Measurements from ENCODE around the gene SLC1A4. TPM values are rescaled to one million over a fixed set of nuclear protein-coding genes. Genes with fewer than 3 reads are reported as not detected.
A peak's percentile ranks its signal among the peaks of the same experiment; 100 is the strongest.

Gene SLC1A4
- total and polyA plus RNA-seq, 4 donors = 6.3 to 27.4 (median 8.1) TPM

DNA sequence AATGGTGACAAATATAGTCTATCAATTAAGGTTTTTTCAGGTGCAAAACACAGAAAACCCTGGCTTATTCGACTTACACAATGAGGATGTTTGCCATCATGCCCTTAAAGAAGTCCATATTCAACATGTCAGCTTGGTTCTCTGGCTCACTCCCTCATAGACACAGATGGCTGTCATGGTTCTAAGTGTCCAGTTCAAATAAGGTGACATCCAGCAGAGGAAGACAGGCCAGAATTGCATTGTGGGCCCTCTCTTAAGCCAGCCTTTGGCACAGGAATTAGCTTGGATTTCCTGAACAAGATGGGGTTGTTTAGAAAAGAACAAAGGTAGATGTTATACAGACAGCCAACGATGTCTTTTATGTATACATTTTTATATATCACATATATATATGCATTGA, 18.7 kb upstream of the SLC1A4 start:
- Histone ChIP-seq H3K27ac (ENCODE audit: low read depth in 1 of 2, low read length in 1 of 2) (no peak overlapping the region), H3K4me1 (ENCODE audit: control insufficient read depth in 5 of 5, insufficient read depth in 5 of 5, low read length in 5 of 5) (peaks cover 0 to 4% (median 3%) of the 10 kb centered on the region in 5 donors), H3K27me3 (ENCODE audit: control insufficient read depth in 3 of 3, insufficient read depth in 3 of 3, low read length in 2 of 3) (no peaks in the 10 kb centered on the region), H3K9me3 (ENCODE audit: control insufficient read depth in 4 of 4, insufficient read depth in 3 of 4, low read length in 3 of 4) (peaks cover 0 to 2% (median 0%) of the 10 kb centered on the region in 4 donors), H3K9ac (ENCODE audit: insufficient read depth in 1 of 2, low read length in 2 of 2) (no peak overlapping the region), H3K36me3 (ENCODE audit: control insufficient read depth in 4 of 4, insufficient read depth in 4 of 4, low read length in 4 of 4) (no peaks in the 10 kb centered on the region), H3K4me3 (no peak overlapping the region)
- ATAC-seq (ENCODE audit: insufficient read depth, low FRiP score) (no peak), DNase-seq (no peak)
- TF ChIP-seq, protein P1, sequence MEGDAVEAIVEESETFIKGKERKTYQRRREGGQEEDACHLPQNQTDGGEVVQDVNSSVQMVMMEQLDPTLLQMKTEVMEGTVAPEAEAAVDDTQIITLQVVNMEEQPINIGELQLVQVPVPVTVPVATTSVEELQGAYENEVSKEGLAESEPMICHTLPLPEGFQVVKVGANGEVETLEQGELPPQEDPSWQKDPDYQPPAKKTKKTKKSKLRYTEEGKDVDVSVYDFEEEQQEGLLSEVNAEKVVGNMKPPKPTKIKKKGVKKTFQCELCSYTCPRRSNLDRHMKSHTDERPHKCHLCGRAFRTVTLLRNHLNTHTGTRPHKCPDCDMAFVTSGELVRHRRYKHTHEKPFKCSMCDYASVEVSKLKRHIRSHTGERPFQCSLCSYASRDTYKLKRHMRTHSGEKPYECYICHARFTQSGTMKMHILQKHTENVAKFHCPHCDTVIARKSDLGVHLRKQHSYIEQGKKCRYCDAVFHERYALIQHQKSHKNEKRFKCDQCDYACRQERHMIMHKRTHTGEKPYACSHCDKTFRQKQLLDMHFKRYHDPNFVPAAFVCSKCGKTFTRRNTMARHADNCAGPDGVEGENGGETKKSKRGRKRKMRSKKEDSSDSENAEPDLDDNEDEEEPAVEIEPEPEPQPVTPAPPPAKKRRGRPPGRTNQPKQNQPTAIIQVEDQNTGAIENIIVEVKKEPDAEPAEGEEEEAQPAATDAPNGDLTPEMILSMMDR (IDR thresholded peaks at IDR 0.05; ENCODE audit: control extremely low read depth, extremely low read depth) = no peak
- 75 to 77% methylated on average over 2 of the region's 2 CpGs for WGBS, 2 donors

DNA sequence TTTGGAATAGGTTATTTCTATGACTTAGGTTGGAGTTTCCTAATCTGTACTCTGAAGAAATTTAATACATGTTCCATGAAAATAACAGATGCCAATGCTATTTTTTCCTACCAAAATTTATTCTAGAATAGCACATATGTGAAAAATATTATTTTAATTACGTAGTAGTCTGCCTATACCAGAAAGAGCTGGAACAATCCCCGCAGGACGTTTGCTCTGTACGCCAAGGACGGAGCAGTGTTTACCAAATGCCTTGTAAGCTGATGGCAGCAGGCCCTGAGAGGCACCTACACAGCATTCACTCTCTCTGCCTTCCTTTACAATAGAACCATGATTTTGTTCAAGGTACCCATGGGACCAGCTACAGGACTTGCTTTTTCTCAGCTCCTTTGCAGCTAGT, 16.8 kb upstream of the SLC1A4 start:
- no peak overlapping the region for H3K27ac ChIP-seq (ENCODE audit: low read depth in 1 of 2, low read length in 1 of 2)
- no peak overlapping the region for H3K4me3 ChIP-seq
- no peaks in the 10 kb centered on the region for H3K27me3 ChIP-seq (ENCODE audit: control insufficient read depth in 3 of 3, insufficient read depth in 3 of 3, low read length in 2 of 3)
- ATAC-seq (ENCODE audit: insufficient read depth, low FRiP score) (no peak), DNase-seq (no peak)
- H3K9ac ChIP-seq (ENCODE audit: insufficient read depth in 1 of 2, low read length in 2 of 2) = no peak overlapping the region
- TF ChIP-seq, protein P1 (IDR thresholded peaks at IDR 0.05; ENCODE audit: control extremely low read depth, extremely low read depth) = no peak
- H3K36me3 ChIP-seq (ENCODE audit: control insufficient read depth in 4 of 4, insufficient read depth in 4 of 4, low read length in 4 of 4) = no peaks in the 10 kb centered on the region
- 80 to 83% methylated on average over 5 of the region's 5 CpGs for WGBS, 2 donors
- H3K4me1 ChIP-seq (ENCODE audit: control insufficient read depth in 5 of 5, insufficient read depth in 5 of 5, low read length in 5 of 5) = peaks cover 0 to 4% (median 3%) of the 10 kb centered on the region in 5 donors
- H3K9me3 ChIP-seq (ENCODE audit: control insufficient read depth in 4 of 4, insufficient read depth in 3 of 4, low read length in 3 of 4) = peaks cover 0 to 2% (median 0%) of the 10 kb centered on the region in 4 donors

DNA sequence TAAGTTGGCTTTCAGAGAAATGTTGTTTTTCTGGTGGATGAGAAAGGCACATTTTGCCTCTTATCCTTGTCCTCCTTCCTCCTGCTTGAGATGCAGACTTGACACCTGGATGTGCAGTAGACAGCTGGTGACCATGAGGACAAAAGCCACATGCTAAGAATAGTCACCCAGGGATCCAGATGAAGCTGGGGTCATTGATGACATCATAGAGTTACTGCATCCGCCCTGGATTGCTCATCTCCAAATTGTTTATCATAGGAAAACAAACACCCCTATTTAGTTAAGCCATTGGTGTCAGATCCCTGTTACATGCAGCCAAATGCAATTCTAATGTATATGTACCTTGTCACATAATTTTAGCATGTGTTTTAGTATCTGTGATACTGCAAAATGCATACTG, 16.3 kb upstream of the SLC1A4 start:
- no peak overlapping the region for H3K27ac ChIP-seq (ENCODE audit: low read depth in 1 of 2, low read length in 1 of 2)
- no peak overlapping the region for H3K9ac ChIP-seq (ENCODE audit: insufficient read depth in 1 of 2, low read length in 2 of 2)
- no peaks in the 10 kb centered on the region for H3K36me3 ChIP-seq (ENCODE audit: control insufficient read depth in 4 of 4, insufficient read depth in 4 of 4, low read length in 4 of 4)
- H3K4me3 ChIP-seq = no peak overlapping the region
- H3K27me3 ChIP-seq (ENCODE audit: control insufficient read depth in 3 of 3, insufficient read depth in 3 of 3, low read length in 2 of 3) = no peaks in the 10 kb centered on the region
- WGBS, 2 donors = 78 to 89% methylated on average over 1 of the region's 1 CpG
- TF ChIP-seq, protein P1 (IDR thresholded peaks at IDR 0.05; ENCODE audit: control extremely low read depth, extremely low read depth) = no peak
- peaks cover 0 to 2% (median 0%) of the 10 kb centered on the region in 4 donors for H3K9me3 ChIP-seq (ENCODE audit: control insufficient read depth in 4 of 4, insufficient read depth in 3 of 4, low read length in 3 of 4)
- DNase-seq (no peak), ATAC-seq (ENCODE audit: insufficient read depth, low FRiP score) (no peak)
- H3K4me1 ChIP-seq (ENCODE audit: control insufficient read depth in 5 of 5, insufficient read depth in 5 of 5, low read length in 5 of 5) = peaks cover 0 to 4% (median 3%) of the 10 kb centered on the region in 5 donors

DNA sequence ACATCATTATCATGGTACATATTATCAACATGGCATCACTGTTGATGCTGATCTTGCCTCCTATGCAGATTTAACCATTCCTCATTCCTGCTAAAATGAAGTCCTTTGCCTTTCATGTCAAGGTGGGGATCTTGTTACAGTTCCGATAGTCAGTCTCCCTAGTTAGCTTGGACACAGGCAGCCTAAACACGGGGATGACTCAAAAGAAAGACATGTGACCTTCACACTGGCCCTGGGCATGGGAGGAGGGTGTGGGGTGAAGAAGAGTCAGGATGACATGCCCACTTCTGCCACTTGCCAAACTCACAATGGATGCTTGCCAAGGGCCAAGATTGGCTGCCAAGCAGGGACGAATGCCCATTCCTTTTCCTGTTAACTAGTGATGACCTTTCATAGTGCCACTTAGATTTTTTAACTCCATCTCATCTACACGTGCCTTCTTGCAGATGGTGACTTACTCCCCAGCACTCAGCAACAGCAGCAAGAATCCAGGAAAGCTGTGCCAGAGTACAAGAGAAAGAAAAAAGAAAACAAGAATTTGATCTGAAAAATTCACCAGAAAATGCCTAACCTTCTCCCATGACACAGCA, 13.9 kb upstream of the SLC1A4 start:
- Histone ChIP-seq H3K36me3 (ENCODE audit: control insufficient read depth in 4 of 4, insufficient read depth in 4 of 4, low read length in 4 of 4) (no peaks in the 10 kb centered on the region), H3K27me3 (ENCODE audit: control insufficient read depth in 3 of 3, insufficient read depth in 3 of 3, low read length in 2 of 3) (no peaks in the 10 kb centered on the region), H3K4me1 (ENCODE audit: control insufficient read depth in 5 of 5, insufficient read depth in 5 of 5, low read length in 5 of 5) (peaks cover 0 to 6% (median 3%) of the 10 kb centered on the region in 5 donors), H3K9me3 (ENCODE audit: control insufficient read depth in 4 of 4, insufficient read depth in 3 of 4, low read length in 3 of 4) (no peaks in the 10 kb centered on the region), H3K4me3 (no peak overlapping the region), H3K27ac (ENCODE audit: low read depth in 1 of 2, low read length in 1 of 2) (peak overlapping the region in 1 of 2 donors; percentile 51), H3K9ac (ENCODE audit: insufficient read depth in 1 of 2, low read length in 2 of 2) (no peak overlapping the region)
- TF ChIP-seq, protein P1 (IDR thresholded peaks at IDR 0.05; ENCODE audit: control extremely low read depth, extremely low read depth) = no peak
- no peak for DNase-seq
- WGBS, 2 donors = 27 to 58% methylated on average over 4 of the region's 4 CpGs
- ATAC-seq (ENCODE audit: insufficient read depth, low FRiP score) = no peak

Measured in lung (tissue), 12 donors.